Endothelial cell of umbilical vein (primary cell): ENCODE data around the gene UBE2L6. TPM values are rescaled to one million over a fixed set of nuclear protein-coding genes. Genes with fewer than 3 reads are reported as not detected.

Experiments used
- BruUV-seq: library from RNA; stranded (reverse); fragments of 400-500 nt; replicated peaks from 2 replicates; lab custom pipeline; 2021; lab: Mats Ljungman, UMichigan
- CTCF ChIA-PET: fragments of 300-600, 350-600 bp; sonication (Branson Sonifier 250); formaldehyde crosslinking; loops from one replicate; lab custom pipeline; 2021; ENCODE audit warnings: antibody characterized with exemption, inconsistent platforms; lab: Charles Lee
- POLR2A ChIA-PET: fragments of 300-600, 350-600 bp; sonication (Branson Sonifier 250); formaldehyde crosslinking; loops from one replicate; lab custom pipeline; 2021; ENCODE audit warnings: antibody characterized with exemption, inconsistent platforms; lab: Charles Lee
- DNase-seq: peaks from one replicate; pipeline ENCODE4 v3.0.0-alpha.2; 2011; ENCODE audit warnings: low read depth, low spot score
- FAIRE-seq: peaks from 2 replicates; lab custom pipeline; 2011; peaks lifted over from hg19 to GRCh38; lab: Jason Lieb, UNC
- H2AFZ ChIP-seq: 2 replicates; pipeline ENCODE4 v1.6.0; 2012; ENCODE audit warnings: low read depth, low read length, control low read depth, inconsistent platforms
- H3K27ac ChIP-seq: 2 replicates; pipeline ENCODE4 v1.5.1; 2011; ENCODE audit warnings: low read depth, mild to moderate bottlenecking, control low read depth, low read length, moderate library complexity; ENCODE audit not compliant: insufficient read depth
- H3K27me3 ChIP-seq, 2 experiments: 2 replicates each; pipeline versions ENCODE4 v1.6.0 to v1.6.1; 2011; ENCODE audit warnings: low read length in 2 of 2, mixed read lengths in 1 of 2; ENCODE audit not compliant: control insufficient read depth in 2 of 2, insufficient read depth in 2 of 2
- H3K36me3 ChIP-seq, 2 experiments: 2 replicates in 1 of 2; 3 replicates in 1 of 2; pipeline ENCODE4 v1.5.1; 2011; ENCODE audit warnings: low read length in 2 of 2, mild to moderate bottlenecking in 1 of 2, moderate library complexity in 1 of 2; ENCODE audit not compliant: control insufficient read depth in 2 of 2, insufficient read depth in 2 of 2; ENCODE audit errors: extremely low read depth in 1 of 2
- H3K4me1 ChIP-seq: 3 replicates; pipeline ENCODE4 v1.5.1; 2011; ENCODE audit warnings: mild to moderate bottlenecking, low read length; ENCODE audit not compliant: control insufficient read depth, insufficient read depth; ENCODE audit errors: extremely low read depth
- H3K4me2 ChIP-seq: 2 replicates; pipeline ENCODE4 v1.6.1; 2011; ENCODE audit warnings: low read length, control low read depth, mixed read lengths; ENCODE audit not compliant: insufficient read depth
- H3K4me3 ChIP-seq, 3 experiments: fragments of 200-600 bp in 1 of 3; sonication (generic), shearing (Covaris generic) in 1 of 3; replicated peaks in 1 of 3; 2 replicates each; pipeline ENCODE4 v1.5.1; 2011 to 2016; ENCODE audit warnings: control low read depth in 3 of 3, low read length in 3 of 3, mild to moderate bottlenecking in 2 of 3, inconsistent platforms in 1 of 3, low read depth in 1 of 3, moderate library complexity in 1 of 3; ENCODE audit not compliant: insufficient read depth in 1 of 3
- H3K79me2 ChIP-seq: 2 replicates; pipeline ENCODE4 v1.6.0; 2012; ENCODE audit warnings: low read length, inconsistent platforms; ENCODE audit not compliant: control insufficient read depth, insufficient read depth
- H3K9ac ChIP-seq: replicated peaks from 2 replicates; pipeline ENCODE3; 2011; ENCODE audit warnings: low read length, control low read depth; ENCODE audit not compliant: insufficient read depth; ENCODE audit errors: extremely low read depth
- H3K9me1 ChIP-seq: replicated peaks from 3 replicates; pipeline ENCODE4 v1.6.0; 2011; ENCODE audit warnings: mild to moderate bottlenecking, low read length; ENCODE audit not compliant: control insufficient read depth, insufficient read depth; ENCODE audit errors: extremely low read depth
- H3K9me3 ChIP-seq: replicated peaks from 2 replicates; pipeline ENCODE4 v1.5.1; 2012; ENCODE audit warnings: low read length, inconsistent platforms; ENCODE audit not compliant: control insufficient read depth, insufficient read depth
- H4K20me1 ChIP-seq: replicated peaks from 2 replicates; pipeline ENCODE3; 2011; ENCODE audit warnings: mild to moderate bottlenecking, low read length; ENCODE audit not compliant: control insufficient read depth, insufficient read depth; ENCODE audit errors: extremely low read depth
- FOS ChIP-seq: IDR thresholded peaks from 2 replicates; pipeline ENCODE4 v1.6.1; 2011; ENCODE audit warnings: mild to moderate bottlenecking, low read length, moderate library complexity, borderline replicate concordance; ENCODE audit not compliant: insufficient read depth
- GATA2 ChIP-seq: IDR thresholded peaks from 2 replicates; pipeline ENCODE4 v1.7.0; 2011; ENCODE audit warnings: low read depth, mild to moderate bottlenecking, moderate library complexity, mixed read lengths, low read length; ENCODE audit not compliant: insufficient read length, insufficient read depth
- JUN ChIP-seq: IDR thresholded peaks from 2 replicates; pipeline ENCODE4 v1.6.1; 2011; ENCODE audit warnings: borderline replicate concordance, low read depth; ENCODE audit not compliant: insufficient read length, insufficient read depth
- dilution Hi-C: fragments of 300-500 bp; cut with MboI; formaldehyde crosslinking; loops from one replicate; pipeline ENCODE4 v1.15.0; 2019; ENCODE audit warnings: low sequenced_read_pairs; ENCODE audit not compliant: extremely low pct_ligation_motif_present
- intact Hi-C: fragments of 100-400 bp; cut with micrococcal nuclease; formaldehyde crosslinking; loops from one replicate; pipeline ENCODE4 v1.10.0; 2022
- polyA plus RNA-seq, 4 experiments: library from polyadenylated mRNA; depleted of rRNA in 3 of 4; stranded (reverse) in 3 of 4; unstranded in 1 of 4; fragments of >200 nt; gene quantifications; 2 replicates each; pipeline versions ENCODE4 v1.2.1 to v1.2.3, GENCODE V29; 2011 to 2012; ENCODE audit warnings: missing spikeins in 1 of 4
- total RNA-seq: library from RNA; stranded (reverse); gene quantifications from 2 replicates; pipeline ENCODE4 v1.2.3, GENCODE V29; 2021
- TF ChIP-seq, protein P1 (sequence below), 2 donors: IDR thresholded peaks; 1 replicate in 1 of 2; 2 replicates in 1 of 2; pipeline ENCODE4 v1.5.1; 2011; ENCODE audit warnings: low read length in 2 of 2, mild to moderate bottlenecking in 2 of 2, moderate library complexity in 2 of 2, control low read depth in 1 of 2, inconsistent platforms in 1 of 2, low read depth in 1 of 2; ENCODE audit not compliant: insufficient read depth in 1 of 2; ENCODE audit errors: extremely low read depth in 1 of 2

Gene UBE2L6
- total and polyA plus RNA-seq, 2 donors (not counting 3 experiments of a cell fraction or from before 2014, with no cell fraction given), result 22.3 to 25.2 TPM

DNA sequence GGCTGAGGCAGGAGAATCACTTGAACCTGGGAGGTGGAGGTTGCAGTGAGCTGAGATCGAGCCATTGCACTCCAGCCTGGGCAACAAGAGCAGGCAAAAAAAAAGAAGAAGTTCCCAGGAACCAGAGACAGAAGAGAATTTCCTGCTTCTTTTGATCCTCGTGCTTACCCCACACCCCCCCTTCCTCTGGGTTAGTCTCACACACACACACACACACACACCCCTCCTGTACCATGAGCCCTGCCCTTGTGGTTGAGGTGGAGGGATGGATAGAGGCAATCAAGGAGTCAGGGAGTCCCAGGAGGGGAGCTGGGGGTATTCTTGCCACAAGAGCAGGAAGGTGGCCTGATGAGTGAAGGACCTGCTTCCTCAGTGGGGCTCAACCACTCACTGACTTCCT, 4.1 kb upstream of the UBE2L6 start:
- Histone ChIP-seq H3K4me3 (no peak overlapping the region), H3K9ac (no peak overlapping the region), H3K27me3 (peaks cover 4 to 5% of the 10 kb centered on the region in 2 experiments), H3K9me3 (no peaks in the 10 kb centered on the region), H3K79me2 (no peaks in the 10 kb centered on the region), H3K4me1 (peaks cover 8% of the 10 kb centered on the region), H3K27ac (no peak overlapping the region), H3K36me3 (no peaks in the 10 kb centered on the region), H4K20me1 (no peaks in the 10 kb centered on the region), H2AFZ (no peak overlapping the region), H3K4me2 (no peak overlapping the region), H3K9me1 (no peaks in the 10 kb centered on the region)
- FAIRE-seq, result no peak
- no TSS peak for BruUV-seq
- ChIA-PET POLR2A (interaction anchor here (1.3 kb wide), 1 partner anchor 65 kb away, joined by 3 read pairs; no protein-coding TSS in a partner anchor), CTCF (interaction anchor here (5.9 to 6.0 kb wide), 2 partner anchors 69 to 73 kb away, joined by 126 to 154 read pairs; no protein-coding TSS in a partner anchor)
- dilution Hi-C loops, result no loop called here
- no peak for DNase-seq
- TF ChIP-seq GATA2 (no peak), FOS (no peak), JUN (no peak)
- TF ChIP-seq, protein P1, sequence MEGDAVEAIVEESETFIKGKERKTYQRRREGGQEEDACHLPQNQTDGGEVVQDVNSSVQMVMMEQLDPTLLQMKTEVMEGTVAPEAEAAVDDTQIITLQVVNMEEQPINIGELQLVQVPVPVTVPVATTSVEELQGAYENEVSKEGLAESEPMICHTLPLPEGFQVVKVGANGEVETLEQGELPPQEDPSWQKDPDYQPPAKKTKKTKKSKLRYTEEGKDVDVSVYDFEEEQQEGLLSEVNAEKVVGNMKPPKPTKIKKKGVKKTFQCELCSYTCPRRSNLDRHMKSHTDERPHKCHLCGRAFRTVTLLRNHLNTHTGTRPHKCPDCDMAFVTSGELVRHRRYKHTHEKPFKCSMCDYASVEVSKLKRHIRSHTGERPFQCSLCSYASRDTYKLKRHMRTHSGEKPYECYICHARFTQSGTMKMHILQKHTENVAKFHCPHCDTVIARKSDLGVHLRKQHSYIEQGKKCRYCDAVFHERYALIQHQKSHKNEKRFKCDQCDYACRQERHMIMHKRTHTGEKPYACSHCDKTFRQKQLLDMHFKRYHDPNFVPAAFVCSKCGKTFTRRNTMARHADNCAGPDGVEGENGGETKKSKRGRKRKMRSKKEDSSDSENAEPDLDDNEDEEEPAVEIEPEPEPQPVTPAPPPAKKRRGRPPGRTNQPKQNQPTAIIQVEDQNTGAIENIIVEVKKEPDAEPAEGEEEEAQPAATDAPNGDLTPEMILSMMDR (IDR thresholded peaks at IDR 0.05; ENCODE audit: extremely low read depth in 1 of 2, insufficient read depth in 1 of 2, low read depth in 1 of 2, low read length in 2 of 2), result no peak
- intact Hi-C loops, result no loop called here
